H1 (cell line): ENCODE results near the gene TSFM. TPM values are rescaled to one million over a fixed set of nuclear protein-coding genes. Genes with fewer than 3 reads are reported as not detected.

Experiments used
- ASH2L ChIP-seq: fragments of 200-600, 300-600 bp; sonication (generic); IDR thresholded peaks from one replicate; pipeline ENCODE4 v1.7.1; 2017; ENCODE audit warnings: low read length
- ATF2 ChIP-seq: IDR thresholded peaks from 2 replicates; pipeline ENCODE4 v1.6.1; 2012; ENCODE audit warnings: low read length, inconsistent platforms
- BACH1 ChIP-seq: IDR thresholded peaks from 2 replicates; pipeline ENCODE4 v1.6.1; 2012; ENCODE audit warnings: low read length, improper control_type of control experiment
- BRCA1 ChIP-seq: IDR thresholded peaks from 2 replicates; pipeline ENCODE4 v1.6.1; 2012; ENCODE audit warnings: low read depth, low read length, improper control_type of control experiment
- CEBPB ChIP-seq: IDR thresholded peaks from 2 replicates; pipeline ENCODE4 v1.6.1; 2012; ENCODE audit warnings: low read depth, low read length
- E2F6 ChIP-seq: IDR thresholded peaks from 2 replicates; pipeline ENCODE4 v1.6.1; 2012; ENCODE audit warnings: inconsistent platforms
- EZH2 ChIP-seq: fragments of 200-600 bp; sonication (generic); IDR thresholded peaks from 2 replicates; pipeline ENCODE4 v1.7.1; 2012; ENCODE audit warnings: low read depth, mild to moderate bottlenecking, moderate library complexity, low read length, inconsistent platforms; ENCODE audit not compliant: severe bottlenecking
- GABPA ChIP-seq: IDR thresholded peaks from 2 replicates; pipeline ENCODE4 v1.6.1; 2011; ENCODE audit warnings: mild to moderate bottlenecking, low read length, moderate library complexity, borderline replicate concordance; ENCODE audit not compliant: insufficient read depth
- HDAC2 ChIP-seq, 2 experiments: fragments of 300-600 bp in 1 of 2; sonication (generic) in 1 of 2; IDR thresholded peaks; 2 replicates each; pipeline ENCODE4 v1.6.1; 2011 to 2012; ENCODE audit warnings: low read depth in 2 of 2, low read length in 2 of 2, mild to moderate bottlenecking in 2 of 2, moderate library complexity in 2 of 2, borderline replicate concordance in 1 of 2, inconsistent platforms in 1 of 2
- JUND ChIP-seq: IDR thresholded peaks from 2 replicates; pipeline ENCODE4 v1.6.1; 2011; ENCODE audit warnings: mild to moderate bottlenecking, improper control_type of control experiment, low read length
- KDM4A ChIP-seq: IDR thresholded peaks from one replicate; pipeline ENCODE4 v1.7.1; 2012; ENCODE audit warnings: low read depth, mild to moderate bottlenecking, moderate library complexity, low read length, inconsistent platforms; ENCODE audit not compliant: severe bottlenecking
- NRF1 ChIP-seq: IDR thresholded peaks from 2 replicates; pipeline ENCODE4 v1.6.1; 2011; ENCODE audit warnings: mild to moderate bottlenecking, low read depth, low read length, improper control_type of control experiment
- RBBP5 ChIP-seq: IDR thresholded peaks from 2 replicates; pipeline ENCODE4 v1.7.1; 2012; ENCODE audit warnings: low read depth, mild to moderate bottlenecking, inconsistent platforms, low read length, moderate library complexity, borderline replicate concordance
- RXRA ChIP-seq: IDR thresholded peaks from 2 replicates; pipeline ENCODE4 v1.6.1; 2011; ENCODE audit warnings: low read depth, mild to moderate bottlenecking, low read length, moderate library complexity; ENCODE audit not compliant: insufficient read depth
- SAP30 ChIP-seq: fragments of 300-600 bp; sonication (generic); IDR thresholded peaks from 2 replicates; pipeline ENCODE4 v1.7.1; 2012; ENCODE audit warnings: low read length, moderate library complexity, mild to moderate bottlenecking, inconsistent platforms; ENCODE audit not compliant: insufficient read depth, insufficient replicate concordance
- SIN3A ChIP-seq, 2 experiments: IDR thresholded peaks in 1 of 2; conservative IDR thresholded peaks in 1 of 2; 2 replicates each; pipeline ENCODE4 v1.6.1; 2011 to 2012; ENCODE audit warnings: low read length in 2 of 2, improper control_type of control experiment in 1 of 2, low read depth in 1 of 2, mild to moderate bottlenecking in 1 of 2
- SIX5 ChIP-seq: IDR thresholded peaks from 2 replicates; pipeline ENCODE4 v1.6.1; 2011; ENCODE audit warnings: mild to moderate bottlenecking, low read depth, low read length
- SP1 ChIP-seq: IDR thresholded peaks from 2 replicates; pipeline ENCODE4 v1.6.1; 2011; ENCODE audit warnings: low read depth, low read length
- SUZ12 ChIP-seq: fragments of 200-600 bp; sonication (generic); IDR thresholded peaks from 2 replicates; pipeline ENCODE4 v1.6.1; 2012; ENCODE audit warnings: mild to moderate bottlenecking, inconsistent platforms, low read length, moderate library complexity, mixed read lengths
- TBP ChIP-seq: IDR thresholded peaks from 2 replicates; pipeline ENCODE4 v1.6.1; 2011; ENCODE audit warnings: low read depth, low read length, improper control_type of control experiment
- TCF12 ChIP-seq: IDR thresholded peaks from 2 replicates; pipeline ENCODE4 v1.6.1; 2011; ENCODE audit warnings: low read depth, mild to moderate bottlenecking, low read length
- polyA plus RNA-seq, 7 experiments: library from polyadenylated mRNA; depleted of rRNA in 3 of 7; stranded (reverse) in 5 of 7; unstranded in 2 of 7; fragments of >200 nt in 5 of 7; fragments of 200-250 nt in 2 of 7; gene quantifications; 1 replicate in 5 of 7; 2 replicates in 1 of 7; 4 replicates in 1 of 7; pipeline versions ENCODE4 v1.2.1 to v1.2.3, GENCODE V29; 2011 to 2013; ENCODE audit warnings: missing spikeins in 2 of 7, mixed read lengths in 2 of 7
- total RNA-seq: library from RNA; stranded (reverse); fragmentation: NEBNext Ultra II Directional; extraction: Animal tissue kit (Norgen Biotek cat#: 25700); gene quantifications from 2 replicates; pipeline ENCODE4 v1.2.1, GENCODE V29; 2021

TSFM gene
- total and polyA plus RNA-seq, 2 of the 8 experiments (the other 6 are each of a cell fraction or from before 2014, with no cell fraction given), result 17.4 to 49.8 TPM

GRCh38 chr12:57755454-57756372 lies 26.9 kb upstream of the TSFM start (continued):
- TF ChIP-seq ASH2L (no peak), TCF12 (no peak), SIX5 (no peak), SUZ12 (peak; percentile 78), HDAC2 (IDR thresholded peaks at IDR 0.05; ENCODE audit: borderline replicate concordance in 1 of 2, low read depth in 2 of 2, low read length in 2 of 2) (no peak), ATF2 (no peak), SP1 (no peak), KDM4A (peak; percentile 32), EZH2 (peak; percentile 69), GABPA (no peak), TBP (no peak), NRF1 (no peak), SIN3A (conservative IDR thresholded peaks at IDR 0.05 in 1 of 2, IDR thresholded peaks at IDR 0.05 in 1 of 2; ENCODE audit: low read depth in 1 of 2, low read length in 2 of 2) (0 out of 4 replicates have a peak, but pooled peaks of 1 of the 2 experiments have one; percentile 51), JUND (no peak), SAP30 (no peak), E2F6 (no peak), BRCA1 (no peak), CEBPB (no peak), BACH1 (no peak), RXRA (no peak), RBBP5 (no peak)
